Measurements from ENCODE around the gene TRIM2.

- no peak for TF ChIP-seq CTCF (IDR thresholded peaks at IDR 0.05)
- TF ChIP-seq POLR2A (IDR thresholded peaks at IDR 0.05): no peak
These were observed 19.7 kb downstream of the TRIM2 start for GRCh38 chr4:153223930-153224329.

Measured in adrenal gland (tissue), 5 donors.